IPS-NIHi7 (cell line): ENCODE measurements around the gene TACSTD2.
A peak's percentile ranks its signal among the peaks of the same experiment; 100 is the strongest.
"Not testable (repeated sequence)": the region's sequence is repeated elsewhere in the genome, so short reads cannot be mapped to it uniquely, and the experiment has no call there.

ENCODE experiments used
- DNase-seq: peaks from one replicate; pipeline ENCODE4 v3.0.0; 2012; ENCODE audit warnings: mixed read lengths; ENCODE audit errors: extremely low spot score

TACSTD2 gene

GRCh38 chr1:58566339-58566738, 10.7 kb downstream of the TACSTD2 start:
- no peak for DNase-seq

GRCh38 chr1:58563715-58564114, 13.3 kb downstream of the TACSTD2 start:
- DNase-seq = not testable (repeated sequence)

DNA sequence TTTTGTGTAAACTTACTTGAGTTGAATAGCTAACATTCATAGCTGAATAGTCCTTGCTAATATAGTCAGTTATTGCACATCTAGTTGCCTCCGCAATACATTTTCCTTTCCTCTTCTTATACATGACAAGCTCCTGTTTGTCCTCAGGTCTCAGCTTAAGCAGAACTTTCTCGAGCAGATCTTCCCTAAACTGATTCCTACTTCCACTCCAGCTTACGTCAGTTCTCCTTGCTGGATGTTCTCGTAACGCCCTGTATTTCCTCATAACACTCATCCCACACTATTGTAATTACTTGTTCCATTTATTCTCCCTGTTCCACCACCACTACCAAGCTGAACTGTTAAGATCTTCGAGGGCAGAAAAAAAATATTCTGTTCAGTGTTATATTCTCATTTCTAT, 15.4 kb downstream of the TACSTD2 start:
- no peak for DNase-seq

GRCh38 chr1:58555393-58555792, 21.7 kb downstream of the TACSTD2 start:
- DNase-seq = no peak

- no peak for DNase-seq
Measured at GRCh38 chr1:58551186-58552140, 25.6 kb downstream of the TACSTD2 start.

DNA sequence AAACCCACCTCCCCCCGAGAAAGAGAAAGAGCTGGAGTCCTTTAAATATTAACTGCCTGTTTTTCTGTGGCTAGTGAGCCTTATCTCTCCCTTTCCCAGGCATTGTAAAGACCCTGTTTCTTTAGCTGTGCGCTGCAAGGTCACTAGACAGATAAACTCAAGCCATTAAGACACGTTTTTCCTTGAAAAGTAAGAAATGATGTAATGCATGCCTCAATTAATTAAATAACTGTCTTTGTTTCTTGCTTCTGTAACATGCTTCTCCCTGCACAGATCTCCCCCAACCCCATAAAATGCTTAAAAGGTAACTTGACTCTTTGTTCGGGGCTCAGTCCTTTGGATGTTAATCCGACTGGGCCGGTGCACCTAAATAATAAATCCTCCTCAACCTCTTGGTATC, 27.8 kb downstream of the TACSTD2 start:
- not testable (repeated sequence) for DNase-seq

- no peak for DNase-seq
Measured at GRCh38 chr1:58548371-58548770, 28.7 kb downstream of the TACSTD2 start.

GRCh38 chr1:58546520-58547308, 30.3 kb downstream of the TACSTD2 start, which contains the start of gene OMA1:
OMA1 (minus strand) TSS chr1:58546726; CDS start chr1:58539294, 7,432 bp downstream.
- DNase-seq = peak; percentile 99

GRCh38 chr1:58545591-58546519, 31.2 kb downstream of the TACSTD2 start:
- DNase-seq = peak; percentile 46

- no peak for DNase-seq
Measured at GRCh38 chr1:58543260-58543659, 33.8 kb downstream of the TACSTD2 start.

DNA sequence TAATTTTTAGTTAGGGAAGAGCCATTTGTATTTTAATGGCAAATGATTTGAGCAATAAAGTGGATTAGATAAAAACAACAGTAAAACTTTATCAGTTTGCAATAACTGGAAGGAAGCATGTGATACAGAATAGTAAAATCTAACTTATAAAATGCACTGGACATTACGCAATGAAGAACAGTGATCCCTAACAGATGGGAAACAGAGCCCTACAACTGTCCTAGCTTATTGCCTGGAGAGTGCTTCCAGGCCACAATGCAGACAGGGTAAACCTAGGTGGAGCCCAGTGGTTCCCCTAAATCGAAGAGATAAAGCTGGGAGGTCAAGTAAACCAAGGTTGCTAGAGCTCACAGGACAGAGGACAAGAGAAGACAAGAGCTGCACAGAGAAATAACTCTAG, 37.5 kb downstream of the TACSTD2 start:
- no peak for DNase-seq

DNA sequence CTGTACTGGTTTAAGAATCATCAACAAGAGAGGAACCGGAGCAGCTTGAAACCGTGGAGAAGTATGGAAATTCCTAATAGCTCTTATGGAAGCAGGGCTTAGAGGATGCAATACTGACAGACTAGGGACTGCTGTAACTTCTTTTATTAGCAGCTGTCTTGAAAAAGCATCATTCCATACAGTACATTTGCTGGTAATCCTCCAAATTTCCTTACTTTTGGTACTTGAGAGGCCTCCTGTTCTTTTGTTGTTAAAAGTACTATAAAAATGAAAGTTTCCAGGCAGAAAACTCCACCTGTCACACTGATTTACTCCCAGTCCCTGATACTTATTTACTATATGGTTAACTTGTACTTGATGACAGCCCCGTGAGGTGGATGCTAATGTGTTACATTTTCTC, 38.2 kb downstream of the TACSTD2 start:
- DNase-seq = no peak

- DNase-seq = not testable (repeated sequence)
Measured at GRCh38 chr1:58531842-58532241, 45.2 kb downstream of the TACSTD2 start.

DNA sequence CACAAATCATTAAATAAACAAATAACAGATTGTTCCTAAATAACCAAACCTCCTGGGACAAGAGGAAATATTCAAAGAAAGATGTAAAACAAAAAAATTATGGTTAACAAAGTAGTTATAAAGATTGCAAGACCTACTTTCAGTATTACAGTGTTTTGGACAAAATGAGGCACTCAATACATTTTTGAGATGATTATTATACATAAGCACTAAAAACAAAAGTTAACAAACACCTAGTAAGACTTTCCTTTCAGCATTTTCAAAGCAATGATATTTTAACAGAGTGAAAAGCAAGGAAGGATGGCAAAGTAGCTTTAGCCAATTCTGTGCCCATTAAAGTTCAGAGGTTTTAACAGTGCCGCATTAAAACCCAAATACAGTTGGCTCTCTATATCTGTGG, 47.8 kb downstream of the TACSTD2 start:
- DNase-seq = no peak

DNA sequence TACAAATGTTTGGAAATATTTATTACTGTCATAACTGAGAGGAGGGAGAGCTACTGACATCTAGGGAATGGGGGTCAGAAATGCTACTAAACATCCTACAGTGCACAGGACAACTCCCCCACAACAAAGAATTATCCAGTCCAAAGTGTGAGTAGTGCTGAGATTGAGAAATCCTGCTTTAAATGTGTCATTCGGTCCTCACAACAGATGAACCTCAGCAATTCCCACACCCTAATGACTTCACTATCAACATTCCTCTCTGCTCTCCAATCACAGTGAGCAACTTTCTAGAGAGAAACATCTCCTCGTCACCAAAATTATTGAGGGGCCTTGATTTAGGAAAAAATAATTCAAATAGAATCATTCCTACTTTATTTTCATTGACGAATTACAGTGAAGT, 48.5 kb downstream of the TACSTD2 start:
- no peak for DNase-seq
